EL (cell line): ENCODE data around the gene MSTO1.
"Not testable (repeated sequence)": the region's sequence is repeated elsewhere in the genome, so short reads cannot be mapped to it uniquely, and the experiment has no call there.

Experiments
- DNase-seq: peaks from one replicate; pipeline ENCODE4 v3.0.0-alpha.2; 2016

The MSTO1 gene

DNA sequence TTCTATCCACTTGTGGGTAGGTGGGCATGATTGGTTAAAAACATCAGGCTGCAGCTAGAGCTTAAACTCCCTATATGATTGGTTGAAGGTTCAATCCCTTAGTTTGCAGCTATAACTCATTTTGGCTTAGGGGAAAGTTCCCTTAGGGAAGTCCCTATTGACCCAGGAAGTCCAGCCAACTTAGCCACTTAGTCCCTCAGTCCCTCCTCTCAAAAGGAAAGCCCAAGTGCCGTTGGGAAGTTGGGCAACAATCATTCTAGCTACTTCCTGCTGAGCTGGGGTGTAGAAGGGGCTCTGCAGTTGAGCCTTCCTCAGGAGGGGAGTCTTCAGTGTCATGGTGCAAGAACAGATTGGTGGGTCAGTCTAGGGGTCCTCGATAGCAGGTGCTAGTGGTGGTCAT lies 12.2 kb downstream of the MSTO1 start:
- DNase-seq = no peak

DNA sequence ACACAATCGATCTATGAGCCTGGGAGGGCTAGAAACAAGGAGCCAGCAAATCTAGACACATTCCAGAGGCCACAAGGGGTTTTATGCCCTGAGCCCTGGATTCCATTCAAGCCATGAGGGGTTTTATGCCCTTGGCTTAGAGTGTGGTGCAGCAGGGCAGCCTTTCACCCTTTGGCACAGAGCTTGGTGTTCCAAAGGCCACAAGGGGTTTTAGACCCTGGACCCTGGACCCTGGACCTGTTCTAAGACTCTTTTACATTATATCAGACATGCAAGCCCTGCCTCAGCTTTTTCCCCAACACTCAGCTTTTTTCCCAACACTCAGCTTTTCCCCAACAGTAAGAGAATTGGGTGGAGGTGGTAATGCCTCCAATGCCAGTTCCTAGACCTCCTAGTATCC lies 13.3 kb downstream of the MSTO1 start:
- DNase-seq = no peak

DNA sequence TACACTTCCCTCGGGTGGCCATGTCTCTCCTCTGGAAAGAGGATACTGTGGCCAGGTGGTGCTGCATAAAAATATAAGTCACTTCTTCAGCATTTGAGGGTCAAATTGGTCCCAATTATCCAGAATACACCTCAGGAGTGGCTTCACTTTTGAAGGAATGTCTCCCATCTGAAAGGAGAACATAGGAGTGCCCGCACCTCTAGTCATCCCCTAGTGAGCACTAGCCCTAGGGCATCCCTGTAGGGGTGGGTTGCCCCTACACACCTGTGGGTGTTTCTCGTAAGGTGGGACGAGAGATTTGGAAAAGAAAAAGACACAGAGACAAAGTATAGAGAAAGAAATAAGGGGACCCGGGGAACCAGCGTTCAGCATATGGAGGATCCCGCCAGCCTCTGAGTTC lies 16.4 kb downstream of the MSTO1 start:
- DNase-seq = not testable (repeated sequence)

DNA sequence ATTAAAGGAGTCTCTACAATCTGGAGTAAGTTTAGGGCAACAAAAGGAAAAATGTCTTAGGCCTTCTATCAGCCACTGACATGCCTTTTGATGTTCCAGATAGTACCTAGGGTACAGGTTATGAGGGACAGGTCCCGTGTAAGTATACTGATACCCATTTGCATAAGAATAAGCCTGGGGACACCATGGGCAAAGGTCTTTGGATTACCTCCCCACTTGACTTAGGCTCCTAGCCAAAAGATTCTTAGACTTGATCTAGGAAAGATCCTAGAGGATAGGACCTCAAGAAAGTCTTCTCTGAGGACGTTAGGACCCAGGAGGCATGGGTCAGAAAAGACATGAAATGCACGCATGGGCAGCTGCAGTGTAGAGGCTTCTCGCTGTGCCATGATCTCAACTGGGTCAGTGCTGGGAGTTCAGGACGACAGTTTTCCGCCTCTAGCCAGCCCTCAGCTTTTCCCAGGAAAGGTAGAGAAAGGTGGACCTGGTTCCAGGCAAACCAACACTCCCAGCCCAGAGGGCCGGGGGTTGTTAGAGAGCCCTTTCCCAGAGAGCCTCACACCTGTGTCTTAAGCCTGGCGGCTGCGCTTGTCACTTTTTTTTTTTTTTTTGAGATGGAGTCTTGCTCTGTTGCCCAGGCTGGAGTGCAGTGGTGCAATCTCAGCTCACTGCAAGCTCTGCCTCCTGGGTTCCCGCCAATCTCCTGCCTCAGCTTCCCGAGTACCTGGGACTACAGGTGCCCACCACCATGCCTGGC lies 26.6 kb downstream of the MSTO1 start:
- DNase-seq = no peak

DNA sequence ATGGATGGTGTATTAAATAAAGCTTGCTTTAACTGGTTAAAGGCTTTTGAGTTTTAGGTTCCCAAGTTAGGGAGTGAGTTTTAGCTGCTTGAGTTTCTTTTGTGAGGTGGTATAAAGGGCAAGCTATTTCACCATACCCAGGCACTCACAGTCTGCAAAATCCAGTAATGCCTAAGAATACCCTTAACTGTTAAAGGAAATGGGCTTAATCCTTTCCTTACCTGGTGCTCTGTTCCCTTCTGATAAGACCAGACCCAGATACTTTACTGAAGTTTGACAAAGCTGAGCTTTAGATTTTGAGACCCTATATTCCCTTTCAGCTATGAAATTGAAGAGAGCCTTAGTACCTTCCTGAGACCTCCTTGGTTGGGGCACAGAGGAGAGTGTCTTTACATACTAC lies 30.3 kb downstream of the MSTO1 start:
- DNase-seq = no peak

GRCh38 chr1:155642559-155643180 lies 32.7 kb downstream of the MSTO1 start:
- not testable (repeated sequence) for DNase-seq

DNA sequence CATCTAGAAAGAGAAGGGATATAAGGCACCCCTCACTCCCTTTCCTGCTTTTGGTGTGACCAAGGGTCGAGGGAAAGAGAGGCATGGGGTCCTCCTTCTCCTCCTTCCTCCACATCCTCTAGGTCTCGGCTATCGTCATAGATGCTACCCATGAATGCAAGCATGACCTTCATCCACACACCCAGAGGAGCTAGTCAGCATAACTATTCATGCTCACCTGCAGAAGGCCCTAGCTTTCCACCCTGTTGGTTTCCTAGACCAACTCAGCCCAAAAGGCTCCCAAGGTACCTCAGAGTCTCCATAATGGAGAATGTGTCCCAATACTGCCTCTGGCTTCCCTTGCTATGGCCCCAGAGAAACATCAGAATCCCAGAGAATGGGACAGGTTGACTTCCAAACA lies 33.2 kb downstream of the MSTO1 start:
- no peak for DNase-seq

GRCh38 chr1:155645034-155645598 lies 35.1 kb downstream of the MSTO1 start:
- peak; percentile 29 for DNase-seq

GRCh38 chr1:155645648-155646047 lies 35.6 kb downstream of the MSTO1 start:
- DNase-seq = peak; percentile 20

GRCh38 chr1:155646307-155646706 lies 36.3 kb downstream of the MSTO1 start:
- DNase-seq = peak; percentile 39

- DNase-seq = peak; percentile 89
Measured at GRCh38 chr1:155648207-155649147, 38.5 kb downstream of the MSTO1 start.

DNA sequence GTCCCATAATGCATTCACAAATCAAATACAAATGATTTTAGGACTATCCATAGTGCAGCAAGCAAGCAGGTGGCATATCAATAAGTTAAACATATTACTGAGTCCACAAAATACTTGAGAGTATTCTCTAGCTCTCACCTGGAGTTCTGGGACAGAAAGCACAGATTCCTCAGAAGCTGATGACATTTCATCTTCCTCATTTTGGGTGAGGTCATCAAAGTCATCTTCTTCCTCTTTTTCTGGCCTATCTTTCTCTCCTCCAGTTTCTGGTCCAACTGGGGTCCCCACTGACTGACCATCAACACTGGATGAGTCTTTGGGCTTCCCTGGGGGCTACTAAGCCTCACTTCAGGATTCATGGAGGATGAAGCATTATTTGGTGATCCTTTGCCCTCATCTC lies 39.7 kb downstream of the MSTO1 start:
- DNase-seq = no peak

DNA sequence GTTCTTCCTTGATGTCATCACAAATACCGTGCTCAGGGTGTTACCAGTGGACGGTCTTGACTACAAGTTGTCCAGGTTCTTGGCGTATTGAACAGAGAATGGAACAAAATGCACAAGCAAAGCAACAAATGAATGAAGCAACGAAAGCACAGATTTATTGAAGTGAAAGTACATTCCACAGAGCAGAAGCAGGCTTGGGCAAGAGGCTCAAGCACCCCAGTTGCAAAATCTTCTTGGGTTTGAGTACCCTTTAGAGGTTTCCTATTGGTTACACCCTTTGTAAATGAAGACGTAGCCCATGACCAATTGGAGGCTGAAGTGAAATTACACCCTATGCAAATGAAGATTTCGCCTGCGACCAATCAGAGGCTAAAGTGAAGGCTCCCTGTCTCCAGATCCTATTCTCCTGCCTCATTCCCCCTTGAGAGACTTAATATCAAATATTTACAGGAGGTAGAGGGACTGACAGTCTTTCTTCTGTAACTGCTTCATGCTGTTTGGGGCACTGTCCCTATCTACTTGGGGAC lies 40.3 kb downstream of the MSTO1 start:
- DNase-seq = no peak

- peak; percentile 20 for DNase-seq
Measured at GRCh38 chr1:155651861-155652661, 42.0 kb downstream of the MSTO1 start.

- DNase-seq = no peak
Measured at GRCh38 chr1:155652951-155653350, 42.9 kb downstream of the MSTO1 start.

DNA sequence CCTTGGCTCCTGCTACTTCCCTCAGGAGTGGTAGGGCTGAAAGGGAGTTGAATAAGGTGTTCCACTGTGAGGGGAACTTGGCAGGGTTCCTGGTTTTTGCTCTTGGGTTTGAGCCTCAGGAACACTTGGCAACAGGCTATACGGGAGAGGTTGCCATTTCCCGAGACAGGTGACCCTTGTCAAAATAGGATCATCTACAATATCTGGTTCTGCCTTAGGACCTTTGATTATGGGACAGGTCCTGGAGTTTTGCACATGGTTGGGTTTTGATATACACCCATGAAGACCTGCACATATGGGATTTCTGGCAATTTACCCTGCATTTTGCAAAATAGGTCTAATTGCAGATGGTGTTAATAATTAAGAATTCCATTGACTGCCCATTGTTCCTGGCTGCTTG lies 47.4 kb downstream of the MSTO1 start:
- DNase-seq = no peak

DNA sequence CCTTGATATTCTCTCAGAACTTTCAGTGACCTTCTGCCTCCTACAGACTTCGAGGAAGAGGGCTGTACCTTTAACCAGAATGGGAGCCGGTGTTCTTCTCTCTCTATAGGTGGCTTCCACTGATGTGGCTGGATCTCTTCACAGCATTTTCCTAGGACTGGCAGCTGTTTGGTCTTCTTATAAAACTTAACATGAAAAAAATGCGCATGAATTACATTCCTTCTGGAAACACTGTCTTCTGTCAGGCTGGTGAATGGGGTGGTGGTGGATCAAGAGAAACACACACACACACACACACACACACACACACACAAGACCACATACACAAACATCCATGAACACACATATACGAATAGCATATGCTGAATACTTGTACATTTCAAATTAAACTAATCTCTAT lies 51.2 kb downstream of the MSTO1 start:
- not testable (repeated sequence) for DNase-seq
